Caki2 (cell line): Measurements from ENCODE around the gene AHR. TPM values are rescaled to one million over a fixed set of nuclear protein-coding genes. Genes with fewer than 3 reads are reported as not detected.
"Not testable (repeated sequence)": the region's sequence is repeated elsewhere in the genome, so short reads cannot be mapped to it uniquely, and the experiment has no call there.

ENCODE experiments used
- DNase-seq: peaks from one replicate; pipeline ENCODE4 v3.0.0-alpha.2; 2015; ENCODE audit warnings: low read depth
- in situ Hi-C: cut with HindIII; loops from 2 replicates; pipeline ENCODE4 v1.10.0; 2016; ENCODE audit warnings: low sequenced_read_pairs, low pct_unique_long_range_greater_than_20kb, mixed read lengths
- total RNA-seq: library from RNA; depleted of rRNA; stranded (reverse); fragments of >200 nt; shearing (Covaris generic); gene quantifications from 2 replicates; pipeline ENCODE4 v1.2.3, GENCODE V29; 2014; ENCODE audit warnings: low replicate concordance

The AHR gene
- total RNA-seq, 1 experiment from 2014 or later, result 27.5 TPM

- DNase-seq, result no peak
- in situ Hi-C loops, result no loop called here
Measured at GRCh38 chr7:17364671-17365070, 66.2 kb downstream of the AHR start.

- in situ Hi-C loops, result no loop called here
- no peak for DNase-seq
Measured at GRCh38 chr7:17365775-17366174, 67.3 kb downstream of the AHR start.

- no peak for DNase-seq
- in situ Hi-C loops, result no loop called here
Measured at GRCh38 chr7:17367502-17367901, 69.0 kb downstream of the AHR start.

GRCh38 chr7:17368856-17369524 is 70.5 kb downstream of the AHR start:
- no peak for DNase-seq
- in situ Hi-C loops, result no loop called here

DNA sequence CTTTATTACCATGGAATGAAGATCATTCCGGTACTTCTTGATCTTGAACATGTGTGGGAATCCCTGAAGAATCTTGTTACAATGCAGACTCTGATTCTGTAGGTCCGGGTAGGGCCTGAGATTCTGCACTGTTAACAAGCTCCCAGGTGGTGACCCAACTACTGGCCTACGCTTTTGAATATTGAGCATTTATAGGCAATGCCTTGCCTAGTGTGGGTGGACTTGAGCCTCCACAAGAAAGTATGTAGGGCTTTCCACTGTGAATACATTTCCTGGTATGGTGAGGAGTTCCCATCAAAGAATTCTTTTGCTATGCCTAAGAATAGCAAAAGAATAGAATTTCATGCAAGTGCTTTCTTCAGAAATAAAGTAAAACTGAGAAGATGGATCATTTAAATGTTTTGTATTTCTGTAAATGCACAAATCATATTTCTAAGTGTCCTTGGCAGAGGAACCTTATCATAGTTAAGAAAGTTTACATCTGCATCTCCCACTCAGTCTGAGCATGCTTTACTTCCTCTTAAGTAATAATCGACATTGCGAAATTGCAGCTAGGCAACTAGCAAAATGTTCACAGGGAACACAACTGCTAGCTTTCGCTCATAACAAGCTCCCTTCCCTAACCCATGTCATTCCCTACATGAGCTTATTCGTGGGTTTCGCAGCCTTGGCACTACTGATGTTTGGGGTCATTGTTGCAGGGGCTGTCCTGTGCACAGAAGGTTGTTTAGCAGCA is 71.4 kb downstream of the AHR start:
- in situ Hi-C loops, result no loop called here

DNA sequence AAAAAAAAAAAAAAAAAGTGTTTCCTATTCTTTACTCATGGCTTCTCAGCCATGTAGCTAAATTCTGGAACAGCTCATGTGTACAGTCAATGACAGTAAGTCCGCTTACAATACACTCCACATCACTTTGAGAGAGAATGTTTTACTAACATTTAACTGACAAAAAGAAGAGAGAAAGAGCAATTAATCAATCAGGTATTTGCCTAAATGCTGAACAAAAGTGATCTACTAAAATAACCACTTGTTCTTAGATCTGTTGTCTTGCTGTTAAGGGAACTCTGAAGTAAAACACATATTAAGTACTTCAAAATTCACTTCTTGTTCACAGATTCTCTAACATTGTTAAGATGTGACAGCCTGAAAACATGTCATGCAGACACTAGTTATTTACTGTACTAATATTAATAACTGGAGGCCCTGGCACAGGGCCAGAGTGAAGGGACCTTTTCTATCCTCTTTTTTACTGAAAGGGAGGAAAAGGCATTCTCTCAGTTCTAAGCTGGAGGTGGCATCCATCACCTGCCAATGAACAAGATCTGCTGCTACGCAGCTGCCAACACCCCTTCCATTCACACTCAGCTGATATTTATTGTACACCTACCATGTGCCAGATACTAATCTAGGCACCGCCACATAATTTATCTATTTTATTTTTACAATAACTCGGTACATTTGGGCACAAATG is 72.6 kb downstream of the AHR start:
- in situ Hi-C loops, result no loop called here
- peak; percentile 42 for DNase-seq

More for the DNA sequence above, 71.4 kb downstream of the AHR start:
- no peak for DNase-seq

- in situ Hi-C loops, result no loop called here
- DNase-seq, result peak; percentile 97
Measured at GRCh38 chr7:17371671-17372524, 73.4 kb downstream of the AHR start.

DNA sequence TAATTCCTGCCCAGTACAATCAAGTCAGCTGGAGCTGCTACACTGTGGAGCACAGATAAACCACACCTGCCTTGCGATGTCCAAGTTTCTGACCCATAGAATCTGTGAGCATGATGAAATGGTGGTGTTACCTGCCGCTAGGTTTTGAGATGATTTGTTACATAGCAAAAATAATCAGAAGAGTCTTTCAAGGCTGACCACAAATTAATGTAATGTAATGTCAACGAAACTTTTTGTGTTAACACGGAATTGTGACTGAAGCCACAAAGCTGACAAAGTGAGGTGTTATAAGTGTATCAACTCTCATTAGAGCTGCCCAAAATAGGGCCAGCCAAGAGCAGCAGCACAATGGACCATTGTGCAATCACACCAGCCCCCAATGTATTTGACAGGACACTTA is 75.7 kb downstream of the AHR start:
- in situ Hi-C loops, result no loop called here
- DNase-seq, result no peak

DNA sequence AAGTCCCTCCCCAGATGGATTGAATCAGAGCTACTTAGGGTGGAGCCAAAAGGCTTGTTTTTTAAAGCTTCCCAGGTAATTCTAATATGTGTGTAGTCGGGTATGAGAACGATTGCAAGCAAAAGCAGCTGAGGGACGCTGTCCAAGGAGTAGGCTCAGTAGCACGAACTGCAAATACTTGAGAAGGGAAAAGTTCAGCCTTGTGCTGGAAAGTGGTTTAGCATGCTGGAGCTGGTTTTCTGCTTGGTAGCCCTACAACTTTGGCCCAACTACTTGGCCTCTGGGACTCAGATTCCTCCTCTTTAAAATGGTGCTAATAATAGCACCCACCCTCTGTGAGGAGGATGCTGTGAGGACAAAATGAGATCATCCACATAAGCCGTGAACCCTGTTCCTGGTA is 76.2 kb downstream of the AHR start:
- in situ Hi-C loops, result no loop called here
- peak; percentile 40 for DNase-seq

DNA sequence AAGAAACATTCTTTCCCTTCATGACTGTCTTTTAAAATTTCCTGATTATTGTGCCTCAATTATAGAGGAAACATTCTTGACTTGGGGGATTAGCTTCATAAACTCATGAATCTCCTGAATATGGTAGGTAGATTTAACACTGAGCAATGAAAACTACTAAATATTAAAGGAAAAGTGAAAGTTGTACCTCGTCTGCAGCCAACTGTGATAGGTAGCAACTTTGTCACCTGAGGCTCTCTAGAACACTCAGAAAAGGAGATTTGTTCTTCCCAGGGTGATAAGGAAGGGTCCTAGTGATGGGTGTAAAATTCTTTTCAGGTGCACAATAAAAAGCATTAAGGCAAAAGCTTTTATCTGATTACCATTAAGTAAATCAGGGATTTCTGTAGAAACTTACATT is 78.1 kb downstream of the AHR start:
- DNase-seq, result no peak
- in situ Hi-C loops, result no loop called here

DNA sequence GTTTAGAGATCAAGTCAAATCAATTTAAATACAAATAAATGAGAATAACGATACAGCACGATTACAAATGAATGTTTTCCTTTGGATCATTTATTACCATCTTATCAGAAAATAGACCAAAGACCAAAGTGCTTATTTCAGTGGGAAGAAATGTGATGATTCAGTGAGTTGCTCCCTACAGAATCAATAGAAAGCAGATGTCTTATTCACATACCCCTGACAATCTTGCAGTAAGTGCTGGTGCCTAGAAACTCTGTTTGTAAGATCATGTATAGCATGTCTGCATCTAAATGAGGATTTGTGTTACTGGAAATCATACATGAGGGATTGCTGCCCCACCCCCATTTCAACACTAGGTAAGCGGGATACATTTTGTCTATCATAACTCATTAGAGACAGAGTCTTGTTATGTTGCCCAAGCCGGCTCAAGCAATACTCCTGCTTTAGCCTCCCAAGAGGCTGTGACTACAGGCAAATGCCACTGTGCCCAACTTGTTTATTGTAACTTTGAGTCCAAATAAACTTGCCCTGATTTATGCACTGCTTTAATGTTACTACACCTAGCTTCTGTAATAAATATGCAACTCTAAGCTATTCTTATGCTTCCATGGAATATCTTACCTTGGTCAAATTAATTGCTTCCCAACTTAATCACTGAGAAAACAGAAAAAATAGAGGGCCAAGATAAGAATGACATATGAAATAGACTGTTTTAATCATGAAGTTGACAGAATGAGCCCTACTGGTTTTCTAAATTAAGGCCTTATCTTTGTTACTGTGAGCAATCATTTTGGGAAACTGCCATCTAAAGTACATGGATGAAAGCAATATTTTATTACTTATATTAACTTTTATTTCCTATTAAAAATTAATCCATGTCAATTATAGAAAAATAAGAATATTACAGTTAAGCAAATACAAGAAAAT is 82.5 kb downstream of the AHR start:
- in situ Hi-C loops, result no loop called here
- DNase-seq, result no peak

DNA sequence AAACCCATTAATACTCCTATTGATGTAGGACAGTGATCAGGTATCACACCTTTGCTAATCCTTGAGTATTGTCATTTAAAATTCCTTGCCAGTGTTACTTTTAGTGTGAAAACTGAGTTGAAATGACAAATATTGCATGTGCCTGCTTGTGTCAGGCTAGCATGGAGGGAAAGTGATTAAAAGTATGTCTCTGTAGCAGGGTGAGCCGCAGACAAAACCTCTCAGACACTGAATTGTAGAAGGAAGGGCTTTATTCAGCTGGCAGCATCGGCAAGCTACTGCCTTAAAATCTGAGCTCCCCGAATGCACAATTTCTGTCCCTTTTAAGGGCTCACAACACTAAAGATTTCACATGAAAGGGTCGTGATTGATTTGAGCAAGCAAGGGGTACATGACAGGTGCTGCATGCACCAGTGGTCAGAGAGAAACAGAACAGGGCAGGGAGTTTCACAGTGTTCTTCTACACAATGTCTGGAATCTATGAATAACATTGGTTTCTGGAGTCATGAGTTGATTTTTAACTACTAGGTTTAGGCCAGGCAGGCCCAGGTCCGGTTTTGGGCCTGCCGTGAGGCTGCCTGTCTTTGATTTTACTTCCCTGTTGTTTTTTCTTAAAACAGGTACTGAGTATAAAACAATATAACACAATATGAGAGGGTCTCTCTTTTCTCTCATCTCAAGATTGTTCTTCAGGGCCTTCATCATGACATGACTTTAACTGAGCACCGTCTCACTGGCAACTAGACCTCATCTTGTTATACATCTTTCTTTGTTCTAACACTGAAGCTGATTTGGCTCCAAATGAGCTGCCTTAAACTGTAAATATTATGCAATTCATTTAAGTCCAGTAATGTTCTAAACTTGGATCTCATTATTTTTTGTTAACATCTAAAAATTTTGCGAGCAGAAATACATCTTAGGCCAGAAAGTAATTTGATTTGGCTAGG is 84.2 kb downstream of the AHR start:
- in situ Hi-C loops, result not testable (repeated sequence)
- peak; percentile 73 for DNase-seq

DNA sequence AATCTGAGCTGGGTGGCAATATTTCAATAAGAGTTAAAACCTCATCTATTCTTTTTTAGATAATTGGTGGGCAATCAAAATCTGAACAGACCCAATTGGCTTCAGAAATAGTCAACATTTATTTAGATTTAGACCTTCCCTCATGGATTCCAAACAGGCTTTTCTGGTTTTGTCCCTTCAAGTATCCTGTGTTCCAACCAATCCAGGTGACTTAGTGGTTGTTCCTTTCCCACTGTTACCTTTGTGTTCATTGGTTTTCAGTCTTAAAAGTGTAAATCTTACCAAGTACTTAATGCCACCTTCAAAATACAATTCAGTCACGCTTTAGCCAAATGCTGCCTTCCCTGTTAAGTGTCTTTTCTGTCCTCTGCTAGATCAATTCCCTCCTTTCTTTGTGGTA is 85.9 kb downstream of the AHR start:
- in situ Hi-C loops, result no loop called here
- no peak for DNase-seq

DNA sequence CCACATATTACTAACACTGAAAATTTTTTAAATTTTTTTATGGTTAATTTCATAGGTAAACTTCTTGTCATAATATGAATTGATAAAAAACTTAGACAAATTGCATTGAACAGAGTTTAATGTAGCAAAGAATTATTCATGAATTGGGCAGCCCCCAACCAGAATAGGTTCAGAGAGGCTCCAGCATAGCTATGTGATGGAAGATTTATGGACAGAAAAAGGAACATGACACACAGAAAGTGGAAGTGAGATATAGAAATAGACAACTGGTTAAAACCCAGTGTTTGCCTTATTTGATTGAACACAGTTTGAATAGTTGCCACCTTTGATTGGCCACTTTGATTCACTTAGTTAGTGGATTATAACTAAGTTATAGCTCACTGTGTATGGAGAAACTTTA is 87.2 kb downstream of the AHR start:
- in situ Hi-C loops, result no loop called here
- no peak for DNase-seq

- in situ Hi-C loops, result no loop called here
- no peak for DNase-seq
Measured at GRCh38 chr7:17390392-17390791, 91.9 kb downstream of the AHR start.

DNA sequence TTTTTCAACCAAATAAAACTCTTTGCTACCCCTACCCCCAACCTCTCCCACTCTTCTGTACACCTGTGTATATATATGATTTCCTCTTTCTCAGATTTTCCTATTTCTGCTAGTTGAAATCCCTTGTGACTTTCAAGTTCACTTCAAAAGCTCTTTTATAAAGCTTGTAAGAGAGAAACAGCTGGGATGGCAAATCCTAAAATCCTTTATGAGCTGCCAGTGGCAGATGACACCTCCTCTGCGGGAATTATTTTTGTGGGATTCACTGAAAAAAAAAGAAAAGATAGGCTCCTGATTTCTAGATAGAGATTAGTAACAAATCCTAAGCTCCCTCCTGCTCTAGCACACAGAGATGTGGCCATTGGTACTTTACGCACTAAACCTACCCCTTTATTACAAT is 92.9 kb downstream of the AHR start:
- in situ Hi-C loops, result no loop called here
- DNase-seq, result no peak

DNA sequence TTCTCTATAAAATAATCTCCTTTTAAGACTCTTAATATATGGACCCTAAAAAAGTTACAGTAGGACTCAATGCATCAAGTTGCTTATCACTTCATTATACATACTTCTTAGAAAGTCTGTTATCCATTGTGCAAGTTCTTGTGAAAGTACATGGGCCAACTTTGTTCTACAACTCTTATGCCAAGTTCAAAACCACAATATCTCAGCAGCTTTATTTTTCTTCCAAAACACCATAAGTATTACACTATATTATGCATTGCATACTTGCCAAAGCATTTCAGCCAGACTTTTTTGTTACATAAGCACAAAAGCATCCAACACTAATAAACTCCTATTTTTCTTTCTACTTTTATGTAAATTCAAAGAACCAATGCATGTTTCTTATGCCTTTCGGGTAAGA is 94.4 kb downstream of the AHR start:
- in situ Hi-C loops, result no loop called here
- no peak for DNase-seq
